Measurements from ENCODE around the gene MEPCE.

MEPCE gene

DNA sequence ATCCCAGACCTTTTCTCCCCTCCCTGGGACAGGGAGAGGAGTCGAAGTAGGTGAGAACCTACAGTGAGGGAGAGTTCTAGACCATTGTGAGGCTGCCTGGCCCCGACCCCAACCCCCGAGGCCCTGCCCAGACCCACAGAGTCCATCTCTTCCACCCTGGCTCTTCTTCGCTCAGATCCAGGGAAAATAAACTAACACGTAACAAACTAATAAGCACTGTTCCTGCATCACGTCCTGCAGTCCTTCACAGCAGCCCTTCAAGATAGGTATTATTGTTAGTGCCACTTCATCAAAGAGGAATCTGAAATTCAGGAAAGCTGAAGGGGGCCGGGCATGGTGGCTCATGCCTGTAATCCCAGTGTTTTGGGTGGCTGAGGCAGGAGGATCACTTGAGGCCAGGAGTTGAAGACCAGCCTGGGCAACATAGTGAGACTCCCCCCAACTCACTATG is 34.6 kb downstream of the MEPCE start, which contains the start of gene SPACDR:
SPACDR (minus strand) TSS at position 51 of the 451 bp plus-strand sequence. CDS start 235 bp downstream, outside the sequence.
- no peak for DNase-seq (ENCODE audit: low read depth in 3 of 3)

DNA sequence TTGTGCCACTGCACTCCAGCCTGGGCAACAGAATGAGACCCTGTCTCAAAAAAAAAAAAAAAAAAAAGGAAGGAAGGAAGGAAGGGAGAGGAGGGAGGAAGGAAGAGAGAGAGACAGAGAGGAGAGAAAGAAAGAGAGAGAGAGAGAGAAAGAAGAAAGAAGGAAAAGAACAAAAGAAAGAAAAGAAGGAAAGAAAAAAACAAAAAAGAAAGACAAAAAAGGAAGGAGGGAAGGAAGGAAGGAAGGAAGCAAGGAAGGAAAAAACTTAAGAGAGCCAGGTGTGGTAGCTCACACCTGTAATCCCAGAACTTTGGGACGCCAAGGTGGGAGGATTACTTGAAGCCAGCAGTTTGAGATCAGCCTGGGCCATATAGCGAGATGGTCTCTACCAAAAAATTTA is 35.2 kb downstream of the MEPCE start:
- DNase-seq (ENCODE audit: low read depth in 3 of 3), result no peak

DNA sequence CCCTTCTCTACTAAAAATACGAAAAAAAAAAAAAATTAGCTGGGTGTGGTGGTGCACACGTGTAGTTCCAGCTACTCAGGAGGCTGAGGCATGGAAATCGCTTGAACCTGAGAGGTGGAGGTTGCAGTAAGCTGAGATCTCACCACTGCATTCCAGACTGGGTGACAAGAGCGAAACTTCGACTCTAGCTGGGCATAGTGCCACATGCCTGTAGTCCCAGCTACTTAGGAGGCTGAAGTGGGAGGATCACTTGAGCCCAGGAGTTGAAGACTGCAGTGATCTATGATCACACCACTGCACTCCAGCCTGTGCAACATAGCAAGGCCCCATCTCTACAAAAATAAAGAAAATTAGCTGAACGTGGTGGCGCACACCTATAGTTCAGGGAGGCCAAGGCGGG is 35.7 kb downstream of the MEPCE start:
- DNase-seq (ENCODE audit: low read depth in 3 of 3), result no peak

DNA sequence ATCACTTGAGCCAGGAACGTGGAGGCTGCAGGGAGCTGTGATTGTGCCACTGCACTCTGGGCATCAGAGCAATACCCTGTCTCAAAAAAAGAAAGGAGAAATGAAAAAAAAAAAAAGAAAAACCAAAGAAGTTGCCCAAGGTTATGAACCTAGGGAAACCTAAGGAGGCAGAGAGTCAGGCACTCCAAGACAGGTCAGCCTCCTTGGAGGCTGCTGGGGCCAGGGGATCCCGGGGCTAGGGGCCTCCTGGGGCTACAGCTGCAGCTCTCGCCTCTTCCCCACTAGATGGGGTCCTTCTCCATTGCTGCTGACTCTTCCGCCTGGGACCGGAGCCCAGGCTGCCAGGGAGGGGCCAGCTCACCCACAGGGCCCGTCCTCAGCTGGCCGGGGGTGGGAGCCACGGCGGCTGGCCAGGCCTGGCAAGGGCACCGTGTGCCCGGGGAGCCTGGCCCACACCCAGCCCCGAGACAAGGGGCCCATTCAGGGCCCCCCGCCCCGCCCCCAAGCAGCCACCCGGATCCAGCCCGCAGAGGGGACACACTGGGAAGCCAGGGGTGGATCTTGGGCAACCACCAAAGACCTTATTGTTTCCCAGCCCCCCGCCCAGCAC is 36.2 kb downstream of the MEPCE start:
- no peak for DNase-seq (ENCODE audit: low read depth in 3 of 3)

DNA sequence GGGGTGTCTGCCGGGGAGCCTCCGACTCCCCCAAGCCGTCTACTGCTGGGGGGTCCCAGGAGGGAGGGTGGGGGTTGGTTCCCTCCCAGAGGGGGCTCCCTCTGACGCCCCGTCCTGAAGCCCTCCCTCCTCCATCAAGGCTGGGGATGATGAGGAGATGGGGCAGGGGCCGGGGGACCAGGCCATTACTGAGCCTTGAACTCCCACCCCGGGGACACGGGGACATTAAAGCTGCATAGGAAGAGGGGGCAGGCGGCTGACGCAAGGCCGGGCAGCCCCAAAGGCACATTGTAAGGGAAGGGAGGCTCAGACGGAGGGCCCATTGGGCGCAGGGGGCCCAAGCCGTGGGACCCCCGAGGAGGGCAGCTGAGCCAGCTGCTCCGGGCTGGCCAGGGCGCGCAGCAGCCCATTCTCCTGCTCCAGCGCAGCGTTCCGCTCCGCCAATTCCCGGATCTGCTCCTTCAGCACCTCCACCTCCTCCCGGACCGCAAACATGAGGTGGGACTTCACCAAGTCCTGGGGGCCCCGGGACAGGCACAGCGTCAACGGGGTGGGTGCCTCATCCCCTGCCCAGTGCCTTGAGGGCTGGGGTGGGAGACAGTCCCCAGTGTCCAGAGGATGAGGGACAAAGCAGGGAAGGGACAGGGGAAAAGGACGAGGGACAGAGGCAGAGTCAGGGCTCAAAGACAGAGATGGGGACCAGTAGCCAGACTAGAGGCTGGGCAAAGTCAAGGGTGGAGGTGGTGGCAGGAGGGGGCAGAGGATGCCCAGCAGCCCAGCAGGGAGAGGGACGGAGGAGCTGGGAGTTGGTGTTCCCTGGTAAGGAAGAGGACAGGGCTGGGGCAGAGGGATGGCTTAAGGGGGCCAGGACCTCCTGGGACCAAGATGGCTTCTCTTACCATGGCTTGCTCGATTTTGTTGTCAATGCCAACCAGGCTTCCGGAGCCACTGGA is 37.3 kb downstream of the MEPCE start:
- DNase-seq (ENCODE audit: low read depth in 3 of 3), result no peak

DNA sequence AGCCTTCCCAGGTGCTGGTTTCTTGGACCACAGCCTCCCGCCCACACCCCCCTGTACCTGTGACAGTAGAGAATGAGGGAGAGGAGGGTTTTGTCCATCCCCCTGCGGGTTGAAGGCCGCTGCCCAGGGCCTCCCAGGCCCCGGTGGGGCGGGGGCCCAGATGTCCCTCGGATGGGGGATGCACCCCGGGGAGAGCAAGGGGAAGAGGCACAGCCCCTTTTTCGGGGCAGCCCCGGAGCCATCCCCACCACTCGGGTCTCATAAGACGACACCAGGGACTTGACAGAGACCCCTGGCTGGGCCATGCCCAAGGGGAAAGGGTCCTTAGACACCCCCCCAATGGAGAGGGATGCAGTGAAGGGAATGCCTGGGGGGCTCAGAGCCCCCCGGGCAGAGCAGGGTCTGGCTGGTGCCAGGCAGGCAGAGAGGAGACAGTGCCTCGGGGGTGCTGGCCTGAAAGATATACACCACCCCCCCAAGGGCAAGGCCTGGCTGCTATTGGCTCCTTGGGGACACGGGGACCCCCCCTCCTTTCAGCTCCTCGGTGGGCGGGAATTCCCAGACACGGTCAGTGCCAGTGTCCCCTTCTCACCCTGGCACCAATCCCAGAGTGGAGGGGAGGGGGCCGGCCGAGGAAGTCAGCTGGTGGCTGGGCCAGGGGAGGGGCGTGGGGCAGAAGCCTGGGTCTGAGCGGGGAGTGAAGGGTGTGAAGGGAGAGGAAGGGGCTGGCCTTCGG is 38.2 kb downstream of the MEPCE start:
- no peak for DNase-seq (ENCODE audit: low read depth in 3 of 3)

DNA sequence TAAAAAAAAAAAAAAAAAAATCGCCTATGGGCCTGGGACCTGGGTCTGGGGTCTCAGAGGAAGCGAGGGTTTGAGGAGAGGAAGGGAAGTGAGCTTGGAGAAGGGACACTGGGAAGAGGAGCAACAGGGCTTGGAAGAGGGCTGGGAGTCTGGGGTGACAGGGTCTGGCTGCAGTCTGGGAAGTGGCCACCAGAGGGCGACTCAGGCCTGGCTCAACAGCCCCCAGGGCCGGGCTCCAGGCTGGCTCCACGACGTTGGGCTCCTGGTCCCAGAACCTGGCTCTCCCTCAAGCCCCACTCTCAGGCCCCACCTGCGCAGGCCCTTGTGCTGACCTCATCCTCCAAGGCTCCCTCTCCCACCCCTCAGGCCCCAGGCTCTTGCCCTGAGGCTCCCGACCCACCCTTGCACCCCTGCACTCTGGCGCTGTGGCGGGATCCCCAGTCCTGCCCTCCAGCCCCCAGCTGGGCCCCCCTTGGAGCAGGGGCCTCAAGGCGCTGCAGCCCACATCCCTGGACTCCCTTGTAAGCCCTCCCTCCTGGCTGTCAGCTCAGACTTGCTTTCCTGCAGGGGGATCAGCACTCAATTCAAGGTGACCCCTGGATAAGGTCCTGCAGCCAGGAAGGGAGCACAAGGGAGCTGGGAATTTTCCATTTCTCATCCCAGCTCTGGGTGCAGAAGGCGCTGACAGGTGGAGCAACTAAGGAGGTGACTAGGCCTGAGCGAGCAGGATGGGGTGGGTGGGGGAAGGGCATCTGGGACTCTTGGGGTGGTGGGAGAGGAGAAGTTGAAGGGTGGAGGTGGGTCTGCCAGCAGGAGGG is 39.8 kb downstream of the MEPCE start:
- DNase-seq (ENCODE audit: low read depth in 3 of 3), result peak; percentile 72 to 83 (median 76)

DNA sequence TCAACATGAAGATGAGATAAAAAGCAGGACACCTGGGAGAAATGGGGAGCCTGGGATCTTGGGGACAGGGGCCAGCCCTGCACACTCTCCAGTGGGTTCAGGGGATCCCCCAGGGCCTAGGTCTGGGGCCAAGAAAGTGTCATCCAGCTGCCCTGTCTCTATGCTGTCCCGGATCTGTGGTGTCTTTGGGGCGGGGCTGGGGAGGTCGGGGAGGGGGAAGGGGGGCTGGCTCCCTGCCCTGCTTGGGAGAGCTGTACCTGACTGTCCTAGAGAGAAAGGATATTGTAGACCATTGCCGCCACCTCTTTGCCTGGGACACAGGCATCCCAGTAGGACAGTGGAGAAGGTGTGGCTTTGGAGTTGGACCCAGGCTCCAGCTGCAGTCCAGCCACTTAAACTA is 41.4 kb downstream of the MEPCE start:
- DNase-seq (ENCODE audit: low read depth in 3 of 3), result no peak

DNA sequence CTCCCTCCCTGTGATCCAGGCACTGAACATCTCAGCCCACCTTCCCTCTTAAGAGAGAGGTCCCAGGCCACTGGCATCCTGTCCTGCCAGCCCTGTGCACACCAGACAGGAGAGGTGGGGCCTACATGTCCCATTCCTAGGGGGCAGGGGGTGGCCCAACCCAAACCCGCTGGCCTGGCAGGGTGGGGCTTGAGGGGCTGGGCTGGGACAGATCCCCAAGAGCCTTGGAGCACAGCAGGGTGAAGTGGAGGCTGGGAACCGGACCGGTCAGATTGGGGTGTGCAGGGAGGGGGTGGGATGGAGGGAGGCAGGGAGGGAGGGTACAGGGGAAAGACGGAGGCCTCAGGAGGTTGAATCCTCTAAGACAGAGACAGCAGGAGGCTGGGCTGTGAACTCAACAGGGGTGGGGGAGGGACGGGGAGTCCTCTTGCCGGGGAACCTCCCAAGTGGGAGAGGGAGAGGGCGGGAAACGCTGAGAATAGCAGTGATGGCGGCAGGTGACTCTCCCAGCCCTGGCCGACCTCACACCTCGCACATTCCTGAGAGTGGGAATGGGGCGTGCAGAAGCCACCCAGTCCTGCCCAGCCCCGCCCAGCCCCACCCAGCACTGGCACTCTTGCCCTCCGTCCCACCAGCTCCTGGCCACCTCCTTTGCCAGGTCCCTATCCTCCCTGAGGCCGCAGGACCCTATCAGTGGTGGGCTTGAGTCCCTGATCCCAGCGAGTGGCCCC is 42.7 kb downstream of the MEPCE start:
- DNase-seq (ENCODE audit: low read depth in 3 of 3), result no peak

DNA sequence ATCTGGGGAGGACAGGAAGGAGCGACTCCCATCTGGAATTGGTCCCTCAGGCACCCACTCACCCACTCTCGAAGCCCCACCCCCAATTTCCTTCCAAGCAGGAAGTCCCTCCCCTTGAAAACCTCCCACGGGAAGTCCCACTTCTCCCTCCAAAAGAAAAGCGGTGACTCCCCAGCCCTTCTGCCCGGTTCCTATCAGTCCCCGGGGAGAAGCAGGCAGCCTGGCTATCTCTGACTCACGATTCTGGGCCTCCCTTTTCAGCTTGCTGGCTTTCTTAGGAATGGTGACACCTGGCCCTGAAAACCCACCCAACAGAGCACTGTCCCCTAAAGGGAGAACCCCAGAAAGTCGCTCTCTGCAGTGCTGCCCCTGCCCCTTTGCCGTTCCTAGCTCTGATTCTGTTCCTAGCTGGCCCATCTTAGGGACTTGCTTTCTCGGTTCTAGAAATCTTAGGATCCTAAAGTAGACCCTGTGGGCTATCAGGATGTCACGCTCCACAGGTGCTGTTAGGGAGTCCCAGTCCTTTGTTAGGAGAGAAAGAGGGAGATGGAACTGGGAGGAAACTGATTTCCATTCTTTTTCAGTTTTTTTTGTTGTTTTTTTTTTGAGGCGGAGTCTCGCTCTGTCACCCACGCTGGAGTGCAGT is 43.3 kb downstream of the MEPCE start:
- DNase-seq (ENCODE audit: low read depth in 3 of 3), result no peak

DNA sequence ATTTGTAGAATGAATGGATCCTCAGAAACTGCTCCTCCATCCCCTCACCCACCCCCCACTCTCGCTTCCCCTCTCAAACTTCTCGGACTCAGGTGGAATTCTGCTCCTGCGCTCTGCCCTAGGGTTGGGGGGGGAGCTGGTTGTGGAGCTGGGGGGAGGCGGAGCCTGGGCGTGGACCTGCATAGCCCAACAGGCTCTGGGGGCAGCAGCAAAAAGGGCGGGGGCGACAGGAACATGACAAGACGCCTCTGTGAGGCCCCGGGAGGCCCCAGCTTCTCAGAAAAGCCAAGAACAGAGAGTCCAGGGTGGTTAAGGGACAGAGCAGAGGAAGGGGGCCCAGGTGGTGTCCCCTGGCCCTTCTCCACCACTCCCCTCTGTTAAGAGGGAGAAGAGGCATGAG is 45.9 kb downstream of the MEPCE start:
- DNase-seq (ENCODE audit: low read depth in 3 of 3), result no peak

DNA sequence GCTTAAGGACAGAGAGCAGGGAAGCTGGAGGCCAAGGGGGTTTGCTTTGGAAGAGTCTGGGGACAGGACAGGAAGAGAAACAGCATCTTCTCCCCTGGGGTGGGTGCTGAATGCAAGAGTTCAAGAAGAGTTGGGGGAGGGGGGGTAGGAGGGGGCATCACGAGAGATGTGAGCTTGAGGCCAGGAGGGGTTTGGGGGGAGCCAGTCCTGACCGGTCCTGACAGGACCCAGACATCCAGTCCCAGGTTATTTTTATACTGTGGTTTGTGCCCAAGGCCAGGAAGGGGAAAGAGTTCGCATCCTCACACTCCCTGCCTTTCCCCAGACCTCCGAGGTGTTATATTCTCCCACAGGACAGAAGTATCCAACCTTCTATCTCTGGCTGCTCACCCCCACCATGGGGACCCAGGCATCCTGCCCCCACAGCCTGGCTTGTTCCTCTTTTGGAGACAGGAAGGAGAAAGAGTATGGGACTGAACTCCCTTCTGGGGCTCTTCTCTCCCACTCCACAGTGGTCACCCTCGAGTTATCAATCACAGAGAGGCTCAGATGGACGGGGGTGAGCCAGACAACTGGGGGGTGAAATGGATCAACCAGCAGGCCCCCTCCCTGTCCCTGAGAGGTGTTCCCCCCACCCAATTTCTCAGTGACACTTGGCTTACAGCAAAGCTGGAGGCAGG is 46.6 kb downstream of the MEPCE start:
- DNase-seq (ENCODE audit: low read depth in 3 of 3), result no peak

DNA sequence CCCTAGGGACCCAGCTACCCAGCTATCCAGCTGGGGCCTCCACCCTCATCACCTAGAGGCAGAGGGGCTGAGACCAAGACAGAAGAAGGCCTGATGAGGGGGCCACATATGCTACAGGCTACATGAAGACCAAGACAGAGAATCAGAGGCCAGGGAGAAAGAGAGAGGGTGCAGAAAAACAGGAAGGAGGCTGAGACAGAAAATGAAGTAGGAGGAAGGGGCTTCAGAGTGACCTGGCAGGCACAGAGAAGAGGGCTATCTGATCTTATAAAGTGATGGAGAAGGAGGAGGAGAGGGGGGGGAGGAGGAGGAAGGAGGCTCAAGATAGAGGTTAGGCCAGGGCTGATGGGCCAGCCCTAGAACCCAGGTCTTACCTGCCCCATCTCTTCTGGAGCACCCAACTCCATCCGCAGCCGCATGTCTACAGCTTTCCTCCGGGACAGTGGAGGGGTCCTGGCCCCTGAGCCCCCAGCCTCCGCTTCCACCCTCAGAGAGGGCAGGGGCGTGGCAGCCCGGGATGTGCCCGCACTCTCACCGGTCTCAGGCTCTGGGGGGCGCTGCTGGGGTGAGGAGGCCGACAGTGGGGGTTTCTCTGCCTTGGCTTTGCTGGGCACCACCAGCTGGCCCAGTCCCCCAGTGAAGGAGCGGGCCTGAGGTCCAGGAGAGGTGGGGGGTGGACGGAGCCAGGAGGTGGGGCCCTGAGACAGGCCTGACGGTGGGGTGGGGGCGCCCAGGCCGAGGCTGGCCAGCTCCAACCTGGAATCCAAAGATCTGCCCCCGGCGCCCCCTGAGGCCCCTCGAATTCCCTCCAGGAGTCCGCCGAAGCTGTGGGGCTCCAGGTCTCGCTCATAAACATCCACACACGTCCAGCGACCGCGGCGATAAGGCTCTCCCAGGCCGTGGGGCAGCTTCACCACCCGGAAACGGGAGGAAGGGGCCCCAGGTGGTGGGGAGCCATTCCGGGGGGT is 47.6 kb downstream of the MEPCE start:
- DNase-seq (ENCODE audit: low read depth in 3 of 3), result peak in 1 of 3 experiments; percentile 44

DNA sequence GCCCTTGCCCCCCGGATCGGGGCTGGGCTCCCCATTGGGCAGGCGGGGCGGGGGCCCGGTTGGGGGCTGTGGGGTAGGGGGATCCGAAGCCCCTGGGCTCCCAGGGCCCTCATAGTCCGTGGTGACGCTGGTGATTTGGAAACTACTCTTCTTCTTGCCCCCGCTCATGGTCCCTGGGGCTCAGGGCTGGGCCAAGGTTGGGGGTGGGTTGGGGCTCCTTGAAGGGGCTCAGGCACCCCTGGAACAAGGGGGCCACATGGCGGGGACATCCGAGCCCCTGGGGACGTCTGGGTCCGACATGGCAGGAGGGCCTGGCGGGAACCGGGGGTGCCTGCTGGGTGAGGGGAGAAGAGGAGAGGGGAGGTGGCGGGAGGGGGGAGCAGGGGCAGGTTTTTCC is 48.2 kb downstream of the MEPCE start:
- no peak for DNase-seq (ENCODE audit: low read depth in 3 of 3)

DNA sequence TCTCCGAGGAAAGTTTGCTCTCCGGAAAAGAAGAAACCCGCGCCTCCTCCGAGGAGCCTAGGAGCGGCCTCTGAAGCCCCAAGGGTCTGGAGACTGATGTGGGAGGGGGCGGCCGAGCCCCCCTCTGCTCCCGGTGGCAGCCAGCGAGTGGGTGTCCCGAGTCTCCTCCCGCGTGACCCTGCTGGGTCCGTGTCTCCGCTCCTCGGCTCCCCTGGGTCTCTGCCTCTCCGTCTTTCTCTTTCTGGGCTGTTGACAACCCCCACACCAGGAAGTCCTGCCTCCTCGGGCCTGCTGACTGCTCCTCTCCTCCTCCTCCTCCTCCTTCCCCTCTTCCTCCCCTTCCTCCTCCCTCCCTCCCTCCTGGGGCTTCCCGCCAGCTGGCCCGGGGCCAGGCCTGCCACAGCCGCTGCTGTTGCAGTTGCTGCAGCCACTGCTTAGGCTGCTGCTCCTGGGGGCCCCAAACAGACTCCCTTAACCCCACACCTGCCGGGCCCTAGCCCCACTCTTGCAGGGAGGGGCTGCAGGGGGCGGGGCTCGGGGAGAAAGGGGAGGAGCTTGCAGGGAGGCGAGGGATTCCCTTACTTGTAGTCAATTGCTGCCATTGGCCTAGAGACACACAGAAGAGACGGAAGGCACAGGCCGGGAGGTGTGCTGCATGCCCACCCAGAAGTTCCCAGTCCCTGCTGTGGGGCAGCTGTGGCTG is 49.5 kb downstream of the MEPCE start, which contains the start of gene TSC22D4:
TSC22D4 (minus strand) TSS at position 257 of the 703 bp plus-strand sequence. CDS start 1,176 bp downstream, outside the sequence.
- peak; percentile 73 to 89 (median 73) for DNase-seq (ENCODE audit: low read depth in 3 of 3)

DNA sequence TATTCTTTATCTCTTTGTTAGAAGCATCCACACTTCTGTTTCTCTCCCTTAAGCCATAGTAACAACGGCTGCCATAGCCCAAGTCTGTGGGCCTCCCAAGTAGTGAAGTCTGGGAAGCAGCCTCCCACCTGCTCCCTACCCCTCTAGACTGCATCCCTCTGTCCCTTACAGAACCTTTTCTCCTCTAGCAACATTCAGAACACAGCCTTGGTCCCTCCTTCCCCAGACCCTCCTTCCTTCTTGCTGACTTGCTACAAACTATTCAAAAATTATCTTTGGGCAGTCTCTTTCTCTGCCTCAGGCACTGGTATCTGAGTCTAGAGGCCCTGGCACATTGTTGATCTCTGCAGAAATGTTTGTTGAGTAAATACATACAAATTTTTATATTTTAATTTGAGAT is 51.8 kb downstream of the MEPCE start:
- DNase-seq (ENCODE audit: low read depth in 3 of 3), result no peak

DNA sequence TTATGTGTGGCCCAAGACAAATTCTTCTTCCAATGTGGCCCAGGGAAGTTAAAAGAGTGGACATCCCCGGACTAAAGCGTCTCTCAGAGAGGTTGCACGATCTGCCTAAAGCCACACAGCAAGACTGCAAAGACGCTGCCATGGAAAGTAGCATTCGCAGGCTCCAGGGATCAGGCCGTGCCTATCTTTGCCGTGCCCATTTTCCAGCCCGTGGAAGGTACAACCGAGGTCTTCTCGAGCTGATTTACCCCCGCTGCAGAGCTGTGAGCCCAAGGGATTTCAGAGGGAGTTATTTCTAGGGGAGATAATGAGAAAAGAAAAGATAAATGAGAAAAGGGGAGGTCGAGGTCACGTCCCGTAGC is 53.1 kb downstream of the MEPCE start:
- DNase-seq (ENCODE audit: low read depth in 3 of 3), result no peak
